IMR-90 (cell line): ENCODE measurements around the gene KCNMA1. TPM values are rescaled to one million over a fixed set of nuclear protein-coding genes. Genes with fewer than 3 reads are reported as not detected.

Experiments used
- ATAC-seq: fragments of 200-7000 bp; cut with Tn5 transposase; 2 replicates; pipeline ENCODE4 v1.9.1; 2020; ENCODE audit warnings: low read depth, mild to moderate bottlenecking, moderate library complexity
- BruUV-seq: library from RNA; stranded (reverse); fragments of 400-500 nt; replicated peaks from 2 replicates; lab custom pipeline; 2021; lab: Mats Ljungman, UMichigan
- CTCF ChIA-PET: fragments of 300-600 bp; formaldehyde crosslinking; extraction: SDS; loops from one replicate; lab custom pipeline; 2021; ENCODE audit warnings: antibody characterized with exemption; lab: Yijun Ruan, JAX
- POLR2A ChIA-PET: fragments of 300-600 bp; sonication (Branson Sonifier 250); formaldehyde crosslinking; loops from one replicate; lab custom pipeline; 2022; ENCODE audit warnings: antibody characterized with exemption; ENCODE audit not compliant: unreplicated experiment; lab: Charles Lee
- DNase-seq: peaks from one replicate; pipeline ENCODE4 v3.0.0; 2013
- H2AFZ ChIP-seq: replicated peaks from 2 replicates; pipeline ENCODE3; 2013; ENCODE audit warnings: low read length, mild to moderate bottlenecking; ENCODE audit not compliant: poor library complexity
- H2AK5ac ChIP-seq: 2 replicates; pipeline ENCODE4 v1.6.1; 2013; ENCODE audit warnings: low read depth, low read length, inconsistent platforms
- H2AK9ac ChIP-seq: replicated peaks from 2 replicates; pipeline ENCODE3; 2013; ENCODE audit warnings: mild to moderate bottlenecking, low read depth, low read length, moderate library complexity; ENCODE audit not compliant: poor library complexity
- H2BK120ac ChIP-seq: 2 replicates; pipeline ENCODE4 v1.6.1; 2013; ENCODE audit warnings: low read depth, low read length, inconsistent platforms
- H2BK15ac ChIP-seq: 3 replicates; pipeline ENCODE4 v1.6.1; 2013; ENCODE audit warnings: low read depth, low read length, inconsistent platforms
- H2BK20ac ChIP-seq: 2 replicates; pipeline ENCODE4 v1.6.1; 2013; ENCODE audit warnings: low read depth, mild to moderate bottlenecking, inconsistent platforms, low read length, moderate library complexity
- H2BK5ac ChIP-seq: 2 replicates; pipeline ENCODE4 v1.6.1; 2013; ENCODE audit warnings: mild to moderate bottlenecking, low read depth, low read length, inconsistent platforms; ENCODE audit not compliant: poor library complexity, severe bottlenecking
- H3K14ac ChIP-seq: replicated peaks from 2 replicates; pipeline ENCODE4 v1.6.1; 2013; ENCODE audit warnings: low read depth, low read length, inconsistent platforms
- H3K18ac ChIP-seq: 2 replicates; pipeline ENCODE4 v1.6.1; 2013; ENCODE audit warnings: low read depth, low read length, control low read depth
- H3K23ac ChIP-seq: 2 replicates; pipeline ENCODE4 v1.6.1; 2013; ENCODE audit warnings: low read depth, low read length, inconsistent platforms
- H3K27ac ChIP-seq: 2 replicates; pipeline ENCODE4 v1.5.1; 2013; ENCODE audit warnings: mild to moderate bottlenecking, control low read depth, low read length; ENCODE audit not compliant: insufficient read depth
- H3K27me3 ChIP-seq: 2 replicates; pipeline ENCODE4 v1.6.1; 2013; ENCODE audit warnings: low read length; ENCODE audit not compliant: control insufficient read depth, insufficient read depth
- H3K36me3 ChIP-seq: 2 replicates; pipeline ENCODE4 v1.6.1; 2013; ENCODE audit warnings: low read length, mixed read lengths; ENCODE audit not compliant: control insufficient read depth, insufficient read depth
- H3K4ac ChIP-seq: 2 replicates; pipeline ENCODE4 v1.6.1; 2013; ENCODE audit warnings: low read depth, low read length, inconsistent platforms
- H3K4me1 ChIP-seq: 2 replicates; pipeline ENCODE4 v1.6.1; 2013; ENCODE audit warnings: low read length, mixed read lengths; ENCODE audit not compliant: control insufficient read depth, insufficient read depth
- H3K4me2 ChIP-seq: 2 replicates; pipeline ENCODE4 v1.6.1; 2013; ENCODE audit warnings: low read depth, mild to moderate bottlenecking, control low read depth, low read length, moderate library complexity
- H3K4me3 ChIP-seq: 2 replicates; pipeline ENCODE4 v1.5.1; 2013; ENCODE audit warnings: low read depth, mild to moderate bottlenecking, control low read depth, low read length, moderate library complexity; ENCODE audit not compliant: insufficient read depth
- H3K56ac ChIP-seq: 2 replicates; pipeline ENCODE4 v1.6.1; 2013; ENCODE audit warnings: low read length, inconsistent platforms; ENCODE audit not compliant: insufficient read depth; ENCODE audit errors: extremely low read depth
- H3K79me1 ChIP-seq, 2 experiments: 2 replicates each; pipeline ENCODE4 v1.6.1; 2013; ENCODE audit warnings: low read length in 2 of 2, inconsistent platforms in 1 of 2, low read depth in 1 of 2
- H3K9ac ChIP-seq: 2 replicates; pipeline ENCODE4 v1.6.1; 2013; ENCODE audit warnings: low read depth, low read length, control low read depth
- H3K9me1 ChIP-seq: 2 replicates; pipeline ENCODE4 v1.6.1; 2013; ENCODE audit warnings: low read length, inconsistent platforms; ENCODE audit not compliant: insufficient read depth
- H3K9me3 ChIP-seq: 2 replicates; pipeline ENCODE4 v1.6.1; 2013; ENCODE audit warnings: low read length; ENCODE audit not compliant: control insufficient read depth, insufficient read depth
- H4K20me1 ChIP-seq: 2 replicates; pipeline ENCODE4 v1.6.1; 2013; ENCODE audit warnings: low read length, inconsistent platforms; ENCODE audit not compliant: insufficient read depth
- H4K5ac ChIP-seq: 2 replicates; pipeline ENCODE4 v1.6.1; 2013; ENCODE audit warnings: mild to moderate bottlenecking, low read depth, low read length, control low read depth
- H4K8ac ChIP-seq, 2 experiments: 2 replicates each; pipeline ENCODE4 v1.6.1; 2013; ENCODE audit warnings: low read depth in 2 of 2, low read length in 2 of 2, control low read depth in 1 of 2, inconsistent platforms in 1 of 2
- H4K91ac ChIP-seq: 2 replicates; pipeline ENCODE4 v1.6.1; 2013; ENCODE audit warnings: low read depth, low read length, inconsistent platforms; ENCODE audit not compliant: insufficient read depth
- CHD1 ChIP-seq: IDR thresholded peaks from 2 replicates; pipeline ENCODE4 v1.6.1; 2012; ENCODE audit warnings: low read depth, low read length, improper control_type of control experiment
- MAFK ChIP-seq: IDR thresholded peaks from 2 replicates; pipeline ENCODE4 v1.6.1; 2012; ENCODE audit warnings: low read depth, low read length, improper control_type of control experiment
- MXI1 ChIP-seq: IDR thresholded peaks from 2 replicates; pipeline ENCODE4 v1.6.1; 2012; ENCODE audit warnings: low read depth, mild to moderate bottlenecking, low read length, moderate library complexity, borderline replicate concordance
- NFE2L2 ChIP-seq: fragments of 150-350 bp; IDR thresholded peaks from 2 replicates; pipeline ENCODE4 v1.6.1; 2016; ENCODE audit warnings: low read depth, mild to moderate bottlenecking, low read length
- RAD21 ChIP-seq: IDR thresholded peaks from 2 replicates; pipeline ENCODE4 v1.6.1; 2012; ENCODE audit warnings: low read length, improper control_type of control experiment
- RCOR1 ChIP-seq: IDR thresholded peaks from 2 replicates; pipeline ENCODE4 v1.6.1; 2012; ENCODE audit warnings: mild to moderate bottlenecking, low read length, improper control_type of control experiment; ENCODE audit not compliant: insufficient replicate concordance
- WGBS, 2 experiments: methylation state at CpG; one replicate each; pipeline versions ENCODE4 v1.1.5 to v1.1.7; 2013; ENCODE audit warnings: missing lambda C conversion rate in 2 of 2; ENCODE audit not compliant: insufficient read length in 1 of 2; ENCODE audit errors: extremely low coverage in 2 of 2; 5-methylcytosine and 5-hydroxymethylcytosine counted together
- dilution Hi-C: fragments of 300-500 bp; cut with HindIII; formaldehyde crosslinking; loops from one replicate; pipeline ENCODE4 v1.14.3; 2018; ENCODE audit warnings: low sequenced_read_pairs; ENCODE audit not compliant: unreplicated experiment
- in situ Hi-C: fragments of 300-500 bp; cut with MboI; formaldehyde crosslinking; loops from 3 replicates; pipeline ENCODE4 v1.14.3; 2019; ENCODE audit warnings: low sequenced_read_pairs, inconsistent platforms, mixed read lengths
- intact Hi-C: fragments of 100-400 bp; cut with micrococcal nuclease; formaldehyde crosslinking; loops from 2 replicates; pipeline ENCODE4 v1.10.0; 2022
- polyA plus RNA-seq, 3 experiments: library from polyadenylated mRNA; depleted of rRNA; stranded (reverse); fragments of >200 nt; gene quantifications; 2 replicates each; pipeline ENCODE4 v1.2.3, GENCODE V29; 2012; ENCODE audit warnings: low replicate concordance in 1 of 3
- total RNA-seq: library from RNA; depleted of rRNA; stranded (reverse); fragments of >200 nt; gene quantifications from 2 replicates; pipeline ENCODE4 v1.2.3, GENCODE V29; 2012

KCNMA1 gene
- total and polyA plus RNA-seq, 2 of the 4 experiments (the other 2 are of a cell fraction): 25.6 to 29.6 TPM

GRCh38 chr10:77338143-77338542 is 299.5 kb downstream of the KCNMA1 start:
- WGBS, 2 experiments: 60% methylated on average over 1 of the region's 4 CpGs; no CpG with 5 or more reads in 1 of the 2 experiments
- no peaks in the 10 kb centered on the region for H4K20me1 ChIP-seq
- H3K14ac ChIP-seq: no peak overlapping the region
- H3K9ac ChIP-seq: no peak overlapping the region
- no peak overlapping the region for H3K56ac ChIP-seq
- H3K4ac ChIP-seq: no peak overlapping the region
- H2BK15ac ChIP-seq: no peak overlapping the region
- intact Hi-C loops (no loop called here), in situ Hi-C loops (no loop called here), dilution Hi-C loops (no loop called here)
- DNase-seq: no peak
- H2AK5ac ChIP-seq: no peak overlapping the region
- H2BK120ac ChIP-seq: no peak overlapping the region
- TF ChIP-seq RCOR1 (no peak), CHD1 (no peak), MXI1 (no peak), RAD21 (no peak), MAFK (no peak), NFE2L2 (no peak)
- no peak overlapping the region for H3K18ac ChIP-seq
- H2AK9ac ChIP-seq: no peak overlapping the region
- H3K36me3 ChIP-seq: no peaks in the 10 kb centered on the region
- no peaks in the 10 kb centered on the region; a peak in 1 of 4 replicates for H3K79me1 ChIP-seq
- peaks cover 6% of the 10 kb centered on the region for H3K9me3 ChIP-seq
- ChIA-PET POLR2A (no interaction called here), CTCF (no interaction called here)
- no peak overlapping the region for H3K23ac ChIP-seq
- no TSS peak for BruUV-seq
- peaks cover 6% of the 10 kb centered on the region for H3K9me1 ChIP-seq
- H4K8ac ChIP-seq: no peak overlapping the region
- no peak overlapping the region for H4K91ac ChIP-seq
- peaks cover 4% of the 10 kb centered on the region; the same call in 1 of the 2 replicates for H3K4me1 ChIP-seq
- H3K27ac ChIP-seq: no peak overlapping the region
- no peak overlapping the region for H2AFZ ChIP-seq
- H3K4me2 ChIP-seq: no peak overlapping the region
- no peak for ATAC-seq
- no peak overlapping the region for H2BK5ac ChIP-seq
- H3K4me3 ChIP-seq: no peak overlapping the region
- H4K5ac ChIP-seq: no peak overlapping the region
- H2BK20ac ChIP-seq: no peak overlapping the region
- peaks cover 2% of the 10 kb centered on the region; the same call in 1 of the 2 replicates for H3K27me3 ChIP-seq
